ENCODE data around the gene RAI1.

Gene RAI1

GRCh38 chr17:17820046-17820445, 138.8 kb downstream of the RAI1 start:
- FAIRE-seq = no peak

GRCh38 chr17:17820463-17821158, 139.4 kb downstream of the RAI1 start:
- no peak for FAIRE-seq

- FAIRE-seq = no peak
Observed at GRCh38 chr17:17822189-17822588, 140.9 kb downstream of the RAI1 start.

GRCh38 chr17:17822616-17823015, 141.4 kb downstream of the RAI1 start:
- no peak for FAIRE-seq

GRCh38 chr17:17823433-17824118, 142.3 kb downstream of the RAI1 start:
- FAIRE-seq = no peak

GRCh38 chr17:17824119-17824782, 143.0 kb downstream of the RAI1 start:
- no peak for FAIRE-seq

GRCh38 chr17:17824783-17825614, 143.7 kb downstream of the RAI1 start:
- FAIRE-seq = no peak

- FAIRE-seq = no peak
Observed at GRCh38 chr17:17826342-17826713, 145.1 kb downstream of the RAI1 start.

GRCh38 chr17:17826942-17827785, 145.9 kb downstream of the RAI1 start:
- FAIRE-seq = no peak

GRCh38 chr17:17827826-17828621, 146.8 kb downstream of the RAI1 start:
- FAIRE-seq = no peak

GRCh38 chr17:17830269-17830567, 149.0 kb downstream of the RAI1 start:
- FAIRE-seq = no peak

GRCh38 chr17:17830740-17831207, 149.5 kb downstream of the RAI1 start:
- FAIRE-seq = no peak

GRCh38 chr17:17831208-17832031, 150.2 kb downstream of the RAI1 start:
- FAIRE-seq = no peak

- FAIRE-seq = no peak
Observed at GRCh38 chr17:17832032-17832363, 150.7 kb downstream of the RAI1 start.

- no peak for FAIRE-seq
Observed at GRCh38 chr17:17833658-17834357, 152.6 kb downstream of the RAI1 start.

- FAIRE-seq = no peak
Observed at GRCh38 chr17:17834974-17835373, 153.7 kb downstream of the RAI1 start.

GRCh38 chr17:17835415-17836249, 154.4 kb downstream of the RAI1 start:
- FAIRE-seq = no peak

- no peak for FAIRE-seq
Observed at GRCh38 chr17:17836250-17836817, 155.1 kb downstream of the RAI1 start.

All from endometrium (tissue), 2 donors.